Umbilical cord (tissue), 2 donors: Measurements from ENCODE around the gene ARRB1. TPM values are rescaled to one million over a fixed set of nuclear protein-coding genes. Genes with fewer than 3 reads are reported as not detected.

Source experiments
- DNase-seq: peaks from one replicate; pipeline ENCODE4 v3.0.0-alpha.2; 2015; ENCODE audit warnings: low spot score
- total RNA-seq: library from RNA; depleted of rRNA; stranded (reverse); fragments of >200 nt; gene quantifications from one replicate; pipeline ENCODE4 v1.2.3, GENCODE V29; 2014; ENCODE audit warnings: low replicate concordance; ENCODE audit not compliant: insufficient read depth

ARRB1 gene
- total RNA-seq, 1 donor from 2014 or later = 7.5 TPM

DNA sequence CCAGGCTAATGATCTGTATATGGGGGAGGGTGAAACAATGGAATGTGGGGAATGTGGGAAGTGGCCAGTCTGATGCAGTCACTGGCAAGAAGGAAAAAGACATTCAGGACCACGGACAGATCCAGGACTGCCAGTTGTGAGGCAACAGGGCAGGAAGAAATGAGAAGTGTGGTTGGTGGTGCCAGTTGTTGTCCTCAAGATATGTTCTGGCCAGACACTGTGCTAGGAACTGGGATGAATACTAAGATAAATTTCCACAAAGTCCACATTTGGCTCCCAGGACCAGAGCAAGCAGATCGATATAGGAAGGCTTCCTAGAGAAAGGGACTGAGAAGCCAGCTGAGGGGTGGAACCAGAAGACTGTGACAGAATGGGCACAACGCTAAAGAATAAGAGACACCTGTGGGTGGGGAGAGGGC, 117.7 kb downstream of the ARRB1 start:
- DNase-seq = peak; percentile 52

- no peak for DNase-seq
Observed at GRCh38 chr11:75230621-75231020, 120.8 kb downstream of the ARRB1 start.

GRCh38 chr11:75229466-75229865, 122.0 kb downstream of the ARRB1 start:
- DNase-seq = no peak

DNA sequence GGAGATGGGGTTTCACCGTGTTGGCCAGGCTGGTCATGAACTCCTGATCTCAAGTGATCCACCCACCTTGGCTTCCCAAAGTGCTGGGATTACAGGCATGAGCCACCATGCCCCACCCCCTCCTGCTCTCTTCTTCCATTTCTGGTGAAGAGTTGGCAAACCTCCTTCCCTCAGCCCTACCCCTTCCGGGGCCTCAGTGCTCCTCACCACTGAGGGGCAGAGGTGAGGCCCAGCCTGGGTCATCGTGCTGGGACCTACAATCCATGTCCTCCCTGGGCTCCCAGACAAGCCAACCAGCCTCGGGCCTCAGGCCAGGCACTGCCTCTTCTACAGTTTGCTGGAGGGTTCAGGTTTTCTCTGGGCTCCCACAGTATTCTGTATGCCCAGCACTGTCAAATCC, 125.7 kb downstream of the ARRB1 start:
- DNase-seq = no peak

- DNase-seq = no peak
Observed at GRCh38 chr11:75223954-75224643, 127.4 kb downstream of the ARRB1 start.

GRCh38 chr11:75219869-75220268, 131.6 kb downstream of the ARRB1 start:
- DNase-seq = no peak

DNA sequence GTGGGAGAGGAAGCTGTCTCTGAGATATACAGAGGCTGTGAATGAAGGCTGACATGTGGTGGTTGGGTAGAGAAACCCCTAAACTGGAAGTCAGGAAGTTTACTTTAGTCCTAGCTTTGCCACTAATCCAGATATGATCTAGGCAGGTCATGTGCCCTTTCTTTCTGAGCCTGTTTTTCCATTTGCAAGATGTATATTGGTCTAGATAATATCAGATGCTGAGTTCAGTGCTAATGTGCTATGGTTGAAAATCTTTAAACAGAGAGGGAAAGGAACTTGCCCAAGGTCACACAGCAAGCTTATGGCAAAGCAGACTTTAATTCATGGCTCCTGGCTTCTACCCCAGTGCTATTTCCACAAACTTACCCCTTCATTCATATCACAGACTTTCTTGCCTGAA, 136.6 kb downstream of the ARRB1 start:
- no peak for DNase-seq

GRCh38 chr11:75214411-75214821, 137.0 kb downstream of the ARRB1 start:
- DNase-seq = peak; percentile 84

Other genes with a start within 250 kb of the ARRB1 start
- 45.3 TPM for gene SLCO2B1, start 200.6 kb downstream of the ARRB1 start, total RNA-seq
- 0.24 TPM for gene TPBGL, start 110.9 kb downstream of the ARRB1 start, total RNA-seq
- gene RPS3, start 47.9 kb upstream of the ARRB1 start, total RNA-seq = 1,308 TPM
- gene KLHL35, start 81.5 kb upstream of the ARRB1 start, total RNA-seq = 5.3 TPM
- gene GDPD5, start 174.3 kb upstream of the ARRB1 start, total RNA-seq = 54.4 TPM
- gene SERPINH1, start 210.6 kb upstream of the ARRB1 start, total RNA-seq = 1,357 TPM